ENCODE data around the gene THOC6.

- TF ChIP-seq CTCF (IDR thresholded peaks at IDR 0.05) (no peak), EZH2 (IDR thresholded peaks at IDR 0.05; ENCODE audit: borderline replicate concordance, insufficient read depth, low read depth, low read length, poor library complexity, severe bottlenecking) (no peak)
These were observed 36.7 kb downstream of the THOC6 start for GRCh38 chr16:3060339-3061127.

Data from B cell (primary cell).